Measurements from ENCODE around the gene PNMT. TPM values are rescaled to one million over a fixed set of nuclear protein-coding genes. Genes with fewer than 3 reads are reported as not detected.

PNMT gene
- total and polyA plus RNA-seq, 2 of the 13 experiments (the other 11 are each of a cell fraction or from before 2014, with no cell fraction given) = 0.25 TPM; not detected in 1

- TF ChIP-seq ZNF644 (CRISPR knock-in tag; IDR thresholded peaks at IDR 0.05; ENCODE audit: low read depth) = no peak
- TF ChIP-seq, protein P1, sequence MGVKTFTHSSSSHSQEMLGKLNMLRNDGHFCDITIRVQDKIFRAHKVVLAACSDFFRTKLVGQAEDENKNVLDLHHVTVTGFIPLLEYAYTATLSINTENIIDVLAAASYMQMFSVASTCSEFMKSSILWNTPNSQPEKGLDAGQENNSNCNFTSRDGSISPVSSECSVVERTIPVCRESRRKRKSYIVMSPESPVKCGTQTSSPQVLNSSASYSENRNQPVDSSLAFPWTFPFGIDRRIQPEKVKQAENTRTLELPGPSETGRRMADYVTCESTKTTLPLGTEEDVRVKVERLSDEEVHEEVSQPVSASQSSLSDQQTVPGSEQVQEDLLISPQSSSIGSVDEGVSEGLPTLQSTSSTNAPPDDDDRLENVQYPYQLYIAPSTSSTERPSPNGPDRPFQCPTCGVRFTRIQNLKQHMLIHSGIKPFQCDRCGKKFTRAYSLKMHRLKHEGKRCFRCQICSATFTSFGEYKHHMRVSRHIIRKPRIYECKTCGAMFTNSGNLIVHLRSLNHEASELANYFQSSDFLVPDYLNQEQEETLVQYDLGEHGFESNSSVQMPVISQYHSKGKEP (CRISPR knock-in tag; IDR thresholded peaks at IDR 0.05) = no peak
- TF ChIP-seq, protein P2, sequence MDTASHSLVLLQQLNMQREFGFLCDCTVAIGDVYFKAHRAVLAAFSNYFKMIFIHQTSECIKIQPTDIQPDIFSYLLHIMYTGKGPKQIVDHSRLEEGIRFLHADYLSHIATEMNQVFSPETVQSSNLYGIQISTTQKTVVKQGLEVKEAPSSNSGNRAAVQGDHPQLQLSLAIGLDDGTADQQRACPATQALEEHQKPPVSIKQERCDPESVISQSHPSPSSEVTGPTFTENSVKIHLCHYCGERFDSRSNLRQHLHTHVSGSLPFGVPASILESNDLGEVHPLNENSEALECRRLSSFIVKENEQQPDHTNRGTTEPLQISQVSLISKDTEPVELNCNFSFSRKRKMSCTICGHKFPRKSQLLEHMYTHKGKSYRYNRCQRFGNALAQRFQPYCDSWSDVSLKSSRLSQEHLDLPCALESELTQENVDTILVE (CRISPR knock-in tag; IDR thresholded peaks at IDR 0.05) = no peak
- peak; percentile 52 for TF ChIP-seq RARA (CRISPR knock-in tag; IDR thresholded peaks at IDR 0.05)
- TF ChIP-seq KDM5A (IDR thresholded peaks at IDR 0.05; ENCODE audit: borderline replicate concordance, low read length) = no peak
- TF ChIP-seq ZNF652 (CRISPR knock-in tag; IDR thresholded peaks at IDR 0.05; ENCODE audit: borderline replicate concordance, low read depth) = no peak
- TF ChIP-seq NCOA5 (CRISPR knock-in tag; IDR thresholded peaks at IDR 0.05) = no peak
- TF ChIP-seq SRSF1 (optimal IDR thresholded peaks at IDR 0.05; ENCODE audit: low read depth, low read length) = no peak
- TF ChIP-seq, protein P3, sequence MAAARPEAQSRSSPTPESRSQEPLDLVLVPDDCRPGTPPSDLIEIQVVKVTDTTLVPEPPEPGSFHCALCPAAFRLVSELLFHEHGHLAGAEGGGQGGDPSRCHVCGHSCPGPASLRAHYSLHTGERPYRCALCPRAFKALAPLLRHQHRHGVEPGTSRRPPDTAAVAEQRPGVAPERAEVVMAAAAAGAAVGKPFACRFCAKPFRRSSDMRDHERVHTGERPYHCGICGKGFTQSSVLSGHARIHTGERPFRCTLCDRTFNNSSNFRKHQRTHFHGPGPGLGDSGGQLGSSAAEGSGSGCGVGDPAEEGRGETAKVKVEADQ (CRISPR knock-in tag; IDR thresholded peaks at IDR 0.05; ENCODE audit: borderline replicate concordance) = no peak
- no peak for TF ChIP-seq ZNF333 (CRISPR knock-in tag; IDR thresholded peaks at IDR 0.05; ENCODE audit: borderline replicate concordance)
- no peak for TF ChIP-seq ZNF24 (IDR thresholded peaks at IDR 0.05)
- no peak for TF ChIP-seq SMAD9 (CRISPR knock-in tag; IDR thresholded peaks at IDR 0.05)
- TF ChIP-seq TRAFD1 (CRISPR knock-in tag; IDR thresholded peaks at IDR 0.05; ENCODE audit: borderline replicate concordance) = no peak
- no peak for TF ChIP-seq ZNF572 (CRISPR knock-in tag; IDR thresholded peaks at IDR 0.05)
- no peak; the same call in 1 of the 2 replicates for TF ChIP-seq SP5 (CRISPR knock-in tag; IDR thresholded peaks at IDR 0.05; ENCODE audit: borderline replicate concordance, low read depth)
- no peak for TF ChIP-seq RFXANK (CRISPR knock-in tag; IDR thresholded peaks at IDR 0.05)
- TF ChIP-seq PREB (CRISPR knock-in tag; IDR thresholded peaks at IDR 0.05) = no peak
- TF ChIP-seq, protein P4, sequence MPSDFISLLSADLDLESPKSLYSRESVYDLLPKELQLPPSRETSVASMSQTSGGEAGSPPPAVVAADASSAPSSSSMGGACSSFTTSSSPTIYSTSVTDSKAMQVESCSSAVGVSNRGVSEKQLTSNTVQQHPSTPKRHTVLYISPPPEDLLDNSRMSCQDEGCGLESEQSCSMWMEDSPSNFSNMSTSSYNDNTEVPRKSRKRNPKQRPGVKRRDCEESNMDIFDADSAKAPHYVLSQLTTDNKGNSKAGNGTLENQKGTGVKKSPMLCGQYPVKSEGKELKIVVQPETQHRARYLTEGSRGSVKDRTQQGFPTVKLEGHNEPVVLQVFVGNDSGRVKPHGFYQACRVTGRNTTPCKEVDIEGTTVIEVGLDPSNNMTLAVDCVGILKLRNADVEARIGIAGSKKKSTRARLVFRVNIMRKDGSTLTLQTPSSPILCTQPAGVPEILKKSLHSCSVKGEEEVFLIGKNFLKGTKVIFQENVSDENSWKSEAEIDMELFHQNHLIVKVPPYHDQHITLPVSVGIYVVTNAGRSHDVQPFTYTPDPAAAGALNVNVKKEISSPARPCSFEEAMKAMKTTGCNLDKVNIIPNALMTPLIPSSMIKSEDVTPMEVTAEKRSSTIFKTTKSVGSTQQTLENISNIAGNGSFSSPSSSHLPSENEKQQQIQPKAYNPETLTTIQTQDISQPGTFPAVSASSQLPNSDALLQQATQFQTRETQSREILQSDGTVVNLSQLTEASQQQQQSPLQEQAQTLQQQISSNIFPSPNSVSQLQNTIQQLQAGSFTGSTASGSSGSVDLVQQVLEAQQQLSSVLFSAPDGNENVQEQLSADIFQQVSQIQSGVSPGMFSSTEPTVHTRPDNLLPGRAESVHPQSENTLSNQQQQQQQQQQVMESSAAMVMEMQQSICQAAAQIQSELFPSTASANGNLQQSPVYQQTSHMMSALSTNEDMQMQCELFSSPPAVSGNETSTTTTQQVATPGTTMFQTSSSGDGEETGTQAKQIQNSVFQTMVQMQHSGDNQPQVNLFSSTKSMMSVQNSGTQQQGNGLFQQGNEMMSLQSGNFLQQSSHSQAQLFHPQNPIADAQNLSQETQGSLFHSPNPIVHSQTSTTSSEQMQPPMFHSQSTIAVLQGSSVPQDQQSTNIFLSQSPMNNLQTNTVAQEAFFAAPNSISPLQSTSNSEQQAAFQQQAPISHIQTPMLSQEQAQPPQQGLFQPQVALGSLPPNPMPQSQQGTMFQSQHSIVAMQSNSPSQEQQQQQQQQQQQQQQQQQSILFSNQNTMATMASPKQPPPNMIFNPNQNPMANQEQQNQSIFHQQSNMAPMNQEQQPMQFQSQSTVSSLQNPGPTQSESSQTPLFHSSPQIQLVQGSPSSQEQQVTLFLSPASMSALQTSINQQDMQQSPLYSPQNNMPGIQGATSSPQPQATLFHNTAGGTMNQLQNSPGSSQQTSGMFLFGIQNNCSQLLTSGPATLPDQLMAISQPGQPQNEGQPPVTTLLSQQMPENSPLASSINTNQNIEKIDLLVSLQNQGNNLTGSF (CRISPR knock-in tag; IDR thresholded peaks at IDR 0.05) = no peak
- TF ChIP-seq, protein P5, sequence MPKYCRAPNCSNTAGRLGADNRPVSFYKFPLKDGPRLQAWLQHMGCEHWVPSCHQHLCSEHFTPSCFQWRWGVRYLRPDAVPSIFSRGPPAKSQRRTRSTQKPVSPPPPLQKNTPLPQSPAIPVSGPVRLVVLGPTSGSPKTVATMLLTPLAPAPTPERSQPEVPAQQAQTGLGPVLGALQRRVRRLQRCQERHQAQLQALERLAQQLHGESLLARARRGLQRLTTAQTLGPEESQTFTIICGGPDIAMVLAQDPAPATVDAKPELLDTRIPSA (CRISPR knock-in tag; IDR thresholded peaks at IDR 0.05; ENCODE audit: borderline replicate concordance) = no peak
These were observed 18.9 kb downstream of the PNMT start (continued) for GRCh38 chr17:39687101-39687545.
